Testis (tissue), 2 donors: ENCODE measurements around the gene SSRP1.

ENCODE experiments used
- POLR2A ChIP-seq: fragments of 450-650 bp; IDR thresholded peaks from one replicate; pipeline ENCODE4 v1.6.1; 2017; ENCODE audit warnings: antibody characterized with exemption, mild to moderate bottlenecking, moderate library complexity
- TF ChIP-seq, protein P1 (sequence below), 3 experiments: fragments of 450-650 bp in 2 of 3; fragments of 200-600 bp in 1 of 3; sonication (generic) in 1 of 3; IDR thresholded peaks; one replicate each; pipeline ENCODE4 v1.5.1; 2016 to 2019; ENCODE audit warnings: antibody characterized with exemption in 3 of 3, mild to moderate bottlenecking in 2 of 3, moderate library complexity in 1 of 3

GRCh38 chr11:57287884-57288283 lies 47.8 kb downstream of the SSRP1 start:
- TF ChIP-seq, protein P1, sequence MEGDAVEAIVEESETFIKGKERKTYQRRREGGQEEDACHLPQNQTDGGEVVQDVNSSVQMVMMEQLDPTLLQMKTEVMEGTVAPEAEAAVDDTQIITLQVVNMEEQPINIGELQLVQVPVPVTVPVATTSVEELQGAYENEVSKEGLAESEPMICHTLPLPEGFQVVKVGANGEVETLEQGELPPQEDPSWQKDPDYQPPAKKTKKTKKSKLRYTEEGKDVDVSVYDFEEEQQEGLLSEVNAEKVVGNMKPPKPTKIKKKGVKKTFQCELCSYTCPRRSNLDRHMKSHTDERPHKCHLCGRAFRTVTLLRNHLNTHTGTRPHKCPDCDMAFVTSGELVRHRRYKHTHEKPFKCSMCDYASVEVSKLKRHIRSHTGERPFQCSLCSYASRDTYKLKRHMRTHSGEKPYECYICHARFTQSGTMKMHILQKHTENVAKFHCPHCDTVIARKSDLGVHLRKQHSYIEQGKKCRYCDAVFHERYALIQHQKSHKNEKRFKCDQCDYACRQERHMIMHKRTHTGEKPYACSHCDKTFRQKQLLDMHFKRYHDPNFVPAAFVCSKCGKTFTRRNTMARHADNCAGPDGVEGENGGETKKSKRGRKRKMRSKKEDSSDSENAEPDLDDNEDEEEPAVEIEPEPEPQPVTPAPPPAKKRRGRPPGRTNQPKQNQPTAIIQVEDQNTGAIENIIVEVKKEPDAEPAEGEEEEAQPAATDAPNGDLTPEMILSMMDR (IDR thresholded peaks at IDR 0.05) = no peak
- TF ChIP-seq POLR2A = no peak
